ENCODE results near the gene LYZL4. TPM values are rescaled to one million over a fixed set of nuclear protein-coding genes. Genes with fewer than 3 reads are reported as not detected.

The LYZL4 gene
- polyA plus RNA-seq, 3 donors from 2014 or later = not detected

- Mint-ChIP-seq H3K27me3 (ENCODE audit: low read depth in 3 of 3) (peaks cover 0 to 15% (median 1%) of the 10 kb centered on the region in 3 donors), H3K4me3 (no peak overlapping the region), H3K27ac (no peak overlapping the region), H3K4me1 (no peaks in the 10 kb centered on the region), H3K9me3 (no peaks in the 10 kb centered on the region), H3K36me3 (no peaks in the 10 kb centered on the region)
- DNase-seq = no peak
Measured at GRCh38 chr3:42375121-42375800, 35.1 kb downstream of the LYZL4 start.

- no peaks in the 10 kb centered on the region for H3K36me3 Mint-ChIP-seq
- peaks cover 0 to 16% (median 1%) of the 10 kb centered on the region in 3 donors for H3K27me3 Mint-ChIP-seq (ENCODE audit: low read depth in 3 of 3)
- H3K4me3 Mint-ChIP-seq = no peak overlapping the region
- H3K27ac Mint-ChIP-seq = no peak overlapping the region
- H3K9me3 Mint-ChIP-seq = no peaks in the 10 kb centered on the region
- H3K4me1 Mint-ChIP-seq = no peaks in the 10 kb centered on the region
- no peak for DNase-seq
Measured at GRCh38 chr3:42371776-42372175, 38.6 kb downstream of the LYZL4 start.

- H3K36me3 Mint-ChIP-seq = no peaks in the 10 kb centered on the region
- peaks cover 0 to 12% (median 1%) of the 10 kb centered on the region in 3 donors for H3K27me3 Mint-ChIP-seq (ENCODE audit: low read depth in 3 of 3)
- H3K27ac Mint-ChIP-seq = no peak overlapping the region
- H3K4me1 Mint-ChIP-seq = no peaks in the 10 kb centered on the region
- no peak for DNase-seq
- H3K4me3 Mint-ChIP-seq = no peak overlapping the region
- H3K9me3 Mint-ChIP-seq = no peaks in the 10 kb centered on the region
Measured at GRCh38 chr3:42369832-42370231, 40.6 kb downstream of the LYZL4 start.

- Mint-ChIP-seq H3K27me3 (ENCODE audit: low read depth in 3 of 3) (peaks cover 0 to 11% (median 1%) of the 10 kb centered on the region in 3 donors), H3K36me3 (no peaks in the 10 kb centered on the region), H3K4me1 (no peaks in the 10 kb centered on the region), H3K9me3 (no peaks in the 10 kb centered on the region), H3K27ac (no peak overlapping the region), H3K4me3 (no peak overlapping the region)
- no peak for DNase-seq
Measured at GRCh38 chr3:42369304-42369703, 41.1 kb downstream of the LYZL4 start.

- Mint-ChIP-seq H3K4me1 (no peaks in the 10 kb centered on the region), H3K36me3 (no peaks in the 10 kb centered on the region), H3K4me3 (no peak overlapping the region), H3K27me3 (ENCODE audit: low read depth in 3 of 3) (peaks cover 0 to 11% (median 1%) of the 10 kb centered on the region in 3 donors), H3K9me3 (no peaks in the 10 kb centered on the region), H3K27ac (no peak overlapping the region)
- DNase-seq = no peak
Measured at GRCh38 chr3:42368861-42369260, 41.5 kb downstream of the LYZL4 start.

GRCh38 chr3:42367903-42368302, 42.5 kb downstream of the LYZL4 start:
- peaks cover 0 to 13% (median 0%) of the 10 kb centered on the region in 3 donors for H3K27me3 Mint-ChIP-seq (ENCODE audit: low read depth in 3 of 3)
- DNase-seq = no peak
- H3K27ac Mint-ChIP-seq = no peak overlapping the region
- H3K9me3 Mint-ChIP-seq = no peaks in the 10 kb centered on the region
- no peaks in the 10 kb centered on the region for H3K4me1 Mint-ChIP-seq
- no peaks in the 10 kb centered on the region for H3K36me3 Mint-ChIP-seq
- no peak overlapping the region for H3K4me3 Mint-ChIP-seq

GRCh38 chr3:42366550-42366949, 43.9 kb downstream of the LYZL4 start:
- DNase-seq = no peak
- H3K36me3 Mint-ChIP-seq = no peaks in the 10 kb centered on the region
- H3K27ac Mint-ChIP-seq = no peak overlapping the region
- peaks cover 0 to 8% (median 0%) of the 10 kb centered on the region in 3 donors for H3K27me3 Mint-ChIP-seq (ENCODE audit: low read depth in 3 of 3)
- H3K4me1 Mint-ChIP-seq = no peaks in the 10 kb centered on the region
- H3K9me3 Mint-ChIP-seq = no peaks in the 10 kb centered on the region
- no peak overlapping the region for H3K4me3 Mint-ChIP-seq

- no peaks in the 10 kb centered on the region for H3K4me1 Mint-ChIP-seq
- no peak overlapping the region for H3K27ac Mint-ChIP-seq
- no peaks in the 10 kb centered on the region for H3K36me3 Mint-ChIP-seq
- no peak overlapping the region for H3K4me3 Mint-ChIP-seq
- no peaks in the 10 kb centered on the region for H3K9me3 Mint-ChIP-seq
- no peak for DNase-seq
- H3K27me3 Mint-ChIP-seq (ENCODE audit: low read depth in 3 of 3) = peaks cover 1 to 9% (median 2%) of the 10 kb centered on the region in 3 donors
Measured at GRCh38 chr3:42357335-42357734, 53.1 kb downstream of the LYZL4 start.

- H3K9me3 Mint-ChIP-seq = no peaks in the 10 kb centered on the region
- no peak overlapping the region for H3K27ac Mint-ChIP-seq
- DNase-seq = no peak
- H3K36me3 Mint-ChIP-seq = no peaks in the 10 kb centered on the region
- no peaks in the 10 kb centered on the region for H3K4me1 Mint-ChIP-seq
- H3K27me3 Mint-ChIP-seq (ENCODE audit: low read depth in 3 of 3) = peaks cover 1 to 16% (median 3%) of the 10 kb centered on the region in 3 donors
- no peak overlapping the region for H3K4me3 Mint-ChIP-seq
Measured at GRCh38 chr3:42355612-42356011, 54.8 kb downstream of the LYZL4 start.

GRCh38 chr3:42353631-42354030, 56.8 kb downstream of the LYZL4 start:
- Mint-ChIP-seq H3K27ac (no peak overlapping the region), H3K4me1 (no peaks in the 10 kb centered on the region), H3K4me3 (no peak overlapping the region), H3K27me3 (ENCODE audit: low read depth in 3 of 3) (peaks cover 1 to 16% (median 4%) of the 10 kb centered on the region in 3 donors), H3K9me3 (no peaks in the 10 kb centered on the region), H3K36me3 (no peaks in the 10 kb centered on the region)
- DNase-seq = no peak

- Mint-ChIP-seq H3K4me1 (peaks cover under 1 to 2% of the 10 kb centered on the region in 2 donors), H3K27ac (no peak overlapping the region), H3K4me3 (no peak overlapping the region), H3K9me3 (no peaks in the 10 kb centered on the region), H3K27me3 (ENCODE audit: low read depth in 3 of 3) (peaks cover 1 to 14% (median 4%) of the 10 kb centered on the region in 3 donors), H3K36me3 (no peaks in the 10 kb centered on the region)
- no peak for DNase-seq
Measured at GRCh38 chr3:42351207-42351606, 59.2 kb downstream of the LYZL4 start.

GRCh38 chr3:42349765-42350594, 60.4 kb downstream of the LYZL4 start:
- Mint-ChIP-seq H3K9me3 (no peaks in the 10 kb centered on the region), H3K27ac (no peak overlapping the region), H3K36me3 (no peaks in the 10 kb centered on the region), H3K27me3 (ENCODE audit: low read depth in 3 of 3) (peaks cover 0 to 8% (median 3%) of the 10 kb centered on the region in 3 donors), H3K4me3 (no peak overlapping the region), H3K4me1 (peaks cover 6 to 12% of the 10 kb centered on the region in 2 donors)
- no peak for DNase-seq

- H3K36me3 Mint-ChIP-seq = no peaks in the 10 kb centered on the region
- peaks cover 0 to 1% (median 0%) of the 10 kb centered on the region in 6 donors for H3K9me3 Mint-ChIP-seq
- H3K27me3 Mint-ChIP-seq (ENCODE audit: low read depth in 3 of 3) = peaks cover 0 to 8% (median 3%) of the 10 kb centered on the region in 3 donors
- peaks cover 6 to 12% of the 10 kb centered on the region in 2 donors for H3K4me1 Mint-ChIP-seq
- no peak overlapping the region for H3K4me3 Mint-ChIP-seq
- H3K27ac Mint-ChIP-seq = no peak overlapping the region
- no peak for DNase-seq
Measured at GRCh38 chr3:42347928-42348327, 62.5 kb downstream of the LYZL4 start.
